CD8-positive, alpha-beta memory T cell (primary cell): ENCODE results near the gene GASK1A. TPM values are rescaled to one million over a fixed set of nuclear protein-coding genes. Genes with fewer than 3 reads are reported as not detected.

Source experiments
- CTCF ChIA-PET: fragments of 350-600 bp; sonication (Branson Sonifier 250); formaldehyde crosslinking; loops from one replicate; lab custom pipeline; 2021; ENCODE audit warnings: antibody characterized with exemption; lab: Charles Lee
- POLR2A ChIA-PET: fragments of 350-600 bp; sonication (Branson Sonifier 250); formaldehyde crosslinking; loops from one replicate; lab custom pipeline; 2021; ENCODE audit warnings: antibody characterized with exemption; lab: Charles Lee
- DNase-seq, 5 donors: peaks; one replicate each; pipeline versions ENCODE4 v3.0.0 to v3.0.0-alpha.2; 2020 to 2022; ENCODE audit warnings: mixed read lengths in 1 of 5
- H3K27ac ChIP-seq: one replicate; pipeline ENCODE4 v1.7.0; 2013; ENCODE audit warnings: low read depth, mild to moderate bottlenecking, low read length, moderate library complexity
- H3K27me3 ChIP-seq: 2 replicates; pipeline ENCODE4 v1.7.0; 2013; ENCODE audit warnings: low read length, mild to moderate bottlenecking; ENCODE audit not compliant: insufficient read depth, poor library complexity, severe bottlenecking
- H3K36me3 ChIP-seq: 2 replicates; pipeline ENCODE4 v1.7.0; 2013; ENCODE audit warnings: mild to moderate bottlenecking, low read length, moderate library complexity; ENCODE audit not compliant: insufficient read depth
- H3K4me1 ChIP-seq: 2 replicates; pipeline ENCODE4 v1.7.0; 2013; ENCODE audit warnings: mild to moderate bottlenecking, low read length, moderate library complexity; ENCODE audit not compliant: insufficient read depth
- H3K4me3 ChIP-seq: 2 replicates; pipeline ENCODE4 v1.7.0; 2013; ENCODE audit warnings: mild to moderate bottlenecking, low read length
- H3K9me3 ChIP-seq: 2 replicates; pipeline ENCODE4 v1.7.0; 2013; ENCODE audit warnings: mild to moderate bottlenecking, low read length
- H3K27ac Mint-ChIP-seq, 8 donors: one replicate each; pipeline ENCODE4 v1.8.0; 2020 to 2021; ENCODE audit warnings: mixed read lengths in 8 of 8, mild to moderate bottlenecking in 6 of 8, inconsistent platforms in 3 of 8, moderate library complexity in 3 of 8
- H3K27me3 Mint-ChIP-seq, 2 donors: one replicate each; pipeline ENCODE4 v1.8.0; 2020 to 2021; ENCODE audit warnings: mixed read lengths in 2 of 2, mild to moderate bottlenecking in 1 of 2, moderate library complexity in 1 of 2
- H3K36me3 Mint-ChIP-seq, 3 donors: one replicate each; pipeline ENCODE4 v1.8.0; 2020 to 2021; ENCODE audit warnings: mixed read lengths in 3 of 3, inconsistent platforms in 1 of 3, mild to moderate bottlenecking in 1 of 3
- H3K4me1 Mint-ChIP-seq, 3 donors: one replicate each; pipeline ENCODE4 v1.8.0; 2020 to 2021; ENCODE audit warnings: mixed read lengths in 3 of 3, inconsistent platforms in 1 of 3, mild to moderate bottlenecking in 1 of 3
- H3K4me3 Mint-ChIP-seq, 7 donors: one replicate each; pipeline ENCODE4 v1.8.0; 2020 to 2021; ENCODE audit warnings: mixed read lengths in 7 of 7, mild to moderate bottlenecking in 6 of 7, moderate library complexity in 4 of 7, inconsistent platforms in 2 of 7
- H3K9me3 Mint-ChIP-seq, 5 donors: one replicate each; pipeline ENCODE4 v1.8.0; 2020 to 2022; ENCODE audit warnings: mixed read lengths in 5 of 5, mild to moderate bottlenecking in 3 of 5, moderate library complexity in 2 of 5, inconsistent platforms in 1 of 5
- polyA plus RNA-seq: library from polyadenylated mRNA; unstranded; fragments of 300-500 nt; fragmentation: Illumina TruSeq; gene quantifications from one replicate; pipeline ENCODE4 v1.2.3, GENCODE V29; 2021
- total RNA-seq, 2 experiments: library from RNA; stranded (reverse); gene quantifications; one replicate each; pipeline ENCODE4 v1.2.3, GENCODE V29; 2021

Gene GASK1A
- total RNA-seq, result not detected
- polyA plus RNA-seq, result not detected

DNA sequence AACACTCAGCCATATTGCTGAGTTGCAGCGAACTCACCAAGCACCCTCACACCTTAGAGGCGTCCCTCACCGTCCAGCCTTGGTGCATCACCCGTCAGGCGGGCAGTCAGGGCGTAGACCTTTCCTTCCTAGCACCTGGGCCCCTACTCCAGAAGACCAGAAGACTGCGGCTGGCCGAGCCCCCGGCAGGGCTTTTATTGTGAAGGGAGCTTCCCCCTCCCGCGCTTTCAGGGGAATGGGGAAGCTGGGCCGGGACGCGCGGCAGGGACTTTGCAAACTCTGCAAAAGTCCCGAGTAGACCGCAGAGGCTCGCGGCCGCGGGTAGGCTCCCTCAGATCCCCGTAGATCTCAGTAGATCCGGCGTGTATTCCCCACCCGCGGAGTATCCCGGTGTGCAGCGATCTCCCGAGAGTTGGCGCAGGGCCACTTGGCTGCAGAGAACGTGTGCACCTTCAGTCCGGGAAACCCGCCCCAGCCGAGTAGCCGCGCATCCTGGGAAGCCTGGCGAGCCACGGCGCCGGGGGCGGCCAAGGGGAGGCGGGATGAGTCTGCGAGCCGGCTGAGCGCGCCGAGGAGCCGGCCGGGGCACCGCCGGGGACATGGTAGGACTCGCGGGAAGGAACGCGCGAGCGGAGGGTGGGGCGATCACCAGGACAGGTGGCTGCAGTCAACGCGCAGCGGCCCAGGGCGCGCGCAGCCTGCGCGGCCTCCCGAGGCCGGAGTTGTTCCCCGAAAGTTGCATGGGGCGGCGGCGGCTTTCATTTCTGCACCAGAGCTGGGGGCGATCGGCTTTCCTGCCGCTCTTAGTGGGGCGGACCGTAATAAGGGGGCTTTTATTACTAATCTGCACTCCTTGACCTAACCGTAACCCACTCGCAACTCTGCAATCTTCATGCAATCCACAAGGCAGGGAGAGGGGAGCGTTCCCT is at the start of gene GASK1A:
Gene GASK1A (plus strand): TSS at position 268 of the 929 bp plus-strand sequence. CDS start 332 bp downstream, at position 600.
- peak in 1 of 5 donors; percentile 30 for DNase-seq
- Histone ChIP-seq H3K27me3 (peaks cover 21% of the 10 kb centered on the region), H3K4me1 (peaks cover 4% of the 10 kb centered on the region), H3K36me3 (no peaks in the 10 kb centered on the region), H3K27ac (no peak within 1 kb of the TSS), H3K4me3 (peak within 1 kb of the TSS; percentile 19), H3K9me3 (no peaks in the 10 kb centered on the region)
- peak within 1 kb of the TSS; percentile 31 to 87 (median 75) for H3K4me3 Mint-ChIP-seq
- H3K4me1 Mint-ChIP-seq, result peaks cover 6 to 16% (median 6%) of the 10 kb centered on the region in 3 donors
- peaks cover 0 to 22% (median 5%) of the 10 kb centered on the region in 3 donors for H3K36me3 Mint-ChIP-seq
- H3K27me3 Mint-ChIP-seq, result peaks cover 34 to 63% of the 10 kb centered on the region in 2 donors
- ChIA-PET CTCF (interaction anchor here (3.5 kb wide), 1 partner anchor 18 kb away, joined by 14 read pairs; no protein-coding TSS in a partner anchor), POLR2A (no interaction called here)
- peaks cover 0 to 16% (median 16%) of the 10 kb centered on the region in 5 donors for H3K9me3 Mint-ChIP-seq
- no peak within 1 kb of the TSS for H3K27ac Mint-ChIP-seq

DNA sequence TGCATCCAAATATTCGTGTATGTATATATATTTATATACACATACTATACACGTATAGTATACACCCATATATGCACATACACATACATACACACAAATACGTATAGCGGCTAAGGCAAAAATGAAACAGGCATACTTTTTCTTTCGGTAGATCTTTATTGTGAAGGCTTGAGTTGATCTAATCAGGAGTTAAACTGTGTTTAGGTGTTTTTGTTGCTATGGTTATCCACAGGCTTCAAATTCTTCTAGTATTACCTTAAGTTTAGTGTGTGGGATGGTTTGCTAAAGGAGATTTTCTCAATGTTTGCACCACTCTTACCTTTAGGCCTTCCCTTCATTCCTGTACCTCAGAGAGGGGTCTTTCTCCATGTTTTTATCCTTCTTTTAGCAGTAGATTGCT is 45.0 kb upstream of the GASK1A start:
- Mint-ChIP-seq H3K9me3 (no peaks in the 10 kb centered on the region), H3K4me3 (no peak overlapping the region), H3K27ac (no peak overlapping the region), H3K27me3 (no peaks in the 10 kb centered on the region), H3K36me3 (peaks cover 0 to under 1% (median 0%) of the 10 kb centered on the region in 3 donors), H3K4me1 (peaks cover 16 to 23% (median 21%) of the 10 kb centered on the region in 3 donors)
- POLR2A ChIA-PET, result no interaction called here
- no peak overlapping the region for H3K27ac ChIP-seq
- H3K4me3 ChIP-seq, result no peak overlapping the region
- no peaks in the 10 kb centered on the region for H3K36me3 ChIP-seq
- DNase-seq, result no peak
- peaks cover 18% of the 10 kb centered on the region for H3K4me1 ChIP-seq
- CTCF ChIA-PET, result no interaction called here
- H3K9me3 ChIP-seq, result no peaks in the 10 kb centered on the region
- no peaks in the 10 kb centered on the region for H3K27me3 ChIP-seq

DNA sequence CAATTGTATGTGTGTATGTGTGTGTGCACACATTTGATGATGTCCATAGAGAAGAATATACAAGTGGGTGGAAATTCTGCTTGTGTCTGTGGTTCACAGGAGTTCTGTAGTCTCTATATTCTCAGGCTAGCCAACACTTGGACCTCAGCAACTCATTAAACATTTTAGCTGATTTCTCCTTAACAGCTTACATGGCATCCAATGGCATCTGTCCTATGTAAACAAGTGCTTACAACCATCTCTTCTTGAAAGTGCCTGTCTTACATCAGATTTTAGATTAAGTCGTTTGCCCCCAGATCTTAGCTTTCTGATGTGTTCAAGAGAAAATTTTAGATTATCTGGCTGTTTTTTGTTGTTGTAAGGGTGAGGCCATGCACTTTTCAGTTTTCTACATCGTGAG is 44.2 kb upstream of the GASK1A start:
- no peak overlapping the region for H3K27ac Mint-ChIP-seq

DNA sequence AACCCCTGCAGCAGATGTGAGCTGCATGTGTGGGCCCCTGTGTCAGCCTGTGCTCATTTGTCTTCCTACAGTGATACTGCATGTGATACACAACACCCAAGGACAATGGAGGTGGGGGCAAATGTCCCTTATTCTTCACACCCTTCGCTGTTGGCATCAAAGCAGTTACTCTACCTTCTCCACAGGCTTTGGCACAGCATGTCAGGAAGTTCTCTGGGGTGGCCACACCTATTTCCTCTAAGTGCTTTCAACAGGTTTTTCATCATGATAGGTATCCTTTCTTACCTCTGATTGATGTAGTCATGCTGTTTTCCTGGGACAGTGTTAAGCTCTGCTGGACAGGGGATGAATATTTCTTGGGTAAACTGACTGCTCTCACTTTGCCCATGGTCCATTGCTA is 43.6 kb upstream of the GASK1A start:
- Histone ChIP-seq H3K27ac (no peak overlapping the region), H3K27me3 (no peaks in the 10 kb centered on the region), H3K9me3 (no peaks in the 10 kb centered on the region), H3K36me3 (no peaks in the 10 kb centered on the region), H3K4me1 (peaks cover 18% of the 10 kb centered on the region), H3K4me3 (no peak overlapping the region)
- ChIA-PET CTCF (no interaction called here), POLR2A (no interaction called here)
- H3K27me3 Mint-ChIP-seq, result peaks cover 0 to under 1% of the 10 kb centered on the region in 2 donors
- no peak overlapping the region for H3K27ac Mint-ChIP-seq
- H3K4me3 Mint-ChIP-seq, result no peak overlapping the region
- DNase-seq, result peak in 2 of 5 donors; percentile 4 to 26
- H3K36me3 Mint-ChIP-seq, result peaks cover 0 to 2% (median 0%) of the 10 kb centered on the region in 3 donors
- H3K4me1 Mint-ChIP-seq, result peaks cover 16 to 23% (median 21%) of the 10 kb centered on the region in 3 donors
- H3K9me3 Mint-ChIP-seq, result no peaks in the 10 kb centered on the region

More for the DNA sequence above, 44.2 kb upstream of the GASK1A start:
- Histone ChIP-seq H3K9me3 (no peaks in the 10 kb centered on the region), H3K27me3 (no peaks in the 10 kb centered on the region), H3K36me3 (no peaks in the 10 kb centered on the region), H3K27ac (no peak overlapping the region), H3K4me1 (peaks cover 18% of the 10 kb centered on the region), H3K4me3 (no peak overlapping the region)
- no peaks in the 10 kb centered on the region for H3K27me3 Mint-ChIP-seq
- no peak for DNase-seq
- no peaks in the 10 kb centered on the region for H3K9me3 Mint-ChIP-seq
- ChIA-PET POLR2A (no interaction called here), CTCF (no interaction called here)
- H3K4me1 Mint-ChIP-seq, result peaks cover 16 to 23% (median 21%) of the 10 kb centered on the region in 3 donors
- peaks cover 0 to 2% (median 0%) of the 10 kb centered on the region in 3 donors for H3K36me3 Mint-ChIP-seq
- no peak overlapping the region for H3K4me3 Mint-ChIP-seq

DNA sequence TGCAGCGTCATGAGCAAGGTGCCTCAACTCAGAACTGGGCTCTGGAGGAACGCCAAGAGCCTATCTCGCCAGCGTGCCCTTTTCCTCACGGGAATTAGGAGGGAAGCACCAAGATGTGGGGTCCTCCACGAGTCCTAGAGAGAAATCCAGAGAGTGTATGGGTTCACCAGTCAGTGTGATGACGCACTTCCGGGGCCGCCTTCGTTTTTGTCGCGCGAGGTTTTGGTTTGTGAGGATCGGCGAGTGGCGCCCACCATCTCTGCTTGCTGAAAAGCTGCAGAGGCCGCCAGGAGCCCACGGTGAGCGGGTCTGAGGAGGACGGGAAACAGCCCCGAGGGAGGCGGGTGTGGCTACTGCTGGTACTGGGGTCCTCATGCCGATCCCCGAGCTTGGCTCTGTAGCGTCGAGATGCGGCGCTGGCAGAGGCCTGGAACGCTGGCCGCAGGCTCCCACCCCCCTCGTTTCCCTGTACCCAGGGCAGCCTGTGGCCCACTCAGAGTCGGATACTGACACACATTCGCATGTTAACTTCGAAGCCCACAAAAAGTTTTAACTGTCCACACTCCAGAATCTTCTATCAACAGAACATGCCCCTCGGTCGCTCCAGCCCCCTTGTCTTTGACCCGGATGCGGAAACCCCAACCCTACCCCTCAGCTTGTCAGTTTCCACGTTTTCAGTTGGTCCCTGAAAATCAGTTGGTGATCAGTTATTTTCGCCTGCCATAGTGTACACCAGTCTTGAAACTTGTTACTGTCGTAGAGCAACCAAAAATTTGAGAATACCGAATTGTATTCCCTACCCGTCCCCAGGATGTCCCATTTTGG is 42.7 kb upstream of the GASK1A start:
- Histone ChIP-seq H3K4me3 (no peak overlapping the region), H3K27ac (no peak overlapping the region), H3K27me3 (no peaks in the 10 kb centered on the region), H3K9me3 (no peaks in the 10 kb centered on the region), H3K4me1 (peaks cover 18% of the 10 kb centered on the region), H3K36me3 (no peaks in the 10 kb centered on the region)
- no peak overlapping the region for H3K4me3 Mint-ChIP-seq
- peaks cover 0 to 2% (median 0%) of the 10 kb centered on the region in 3 donors for H3K36me3 Mint-ChIP-seq
- POLR2A ChIA-PET, result no interaction called here
- H3K4me1 Mint-ChIP-seq, result peaks cover 16 to 23% (median 21%) of the 10 kb centered on the region in 3 donors
- no peak for DNase-seq
- peaks cover 0 to 2% of the 10 kb centered on the region in 2 donors for H3K27me3 Mint-ChIP-seq
- CTCF ChIA-PET, result interaction anchor here (0.6 kb wide), 1 partner anchor 617 kb away, joined by 3 read pairs; no protein-coding TSS in a partner anchor
- H3K9me3 Mint-ChIP-seq, result no peaks in the 10 kb centered on the region
- H3K27ac Mint-ChIP-seq, result peak overlapping the region in 2 of 8 donors; percentile 7 to 12

DNA sequence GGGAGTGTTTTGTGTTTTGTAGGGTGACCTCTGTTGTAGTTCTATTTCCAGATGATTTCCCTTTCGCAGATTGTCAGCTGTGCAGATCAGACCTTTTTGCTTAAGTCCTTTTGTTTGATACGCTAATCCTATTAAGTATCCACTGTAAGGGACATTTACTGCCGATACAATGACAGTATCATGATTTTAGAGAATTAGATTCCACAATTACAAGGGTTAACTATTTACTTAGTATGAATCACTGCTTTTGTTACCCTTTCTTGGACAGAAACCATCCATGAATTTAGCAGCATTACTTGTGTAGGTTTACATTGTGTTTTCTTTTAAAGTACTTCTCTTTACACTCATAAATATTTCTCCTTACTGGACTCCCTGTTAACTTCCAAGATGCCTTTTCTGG is 41.8 kb upstream of the GASK1A start:
- POLR2A ChIA-PET, result no interaction called here
- Mint-ChIP-seq H3K36me3 (peaks cover 0 to 2% (median 0%) of the 10 kb centered on the region in 3 donors), H3K27me3 (peaks cover 0 to 2% of the 10 kb centered on the region in 2 donors), H3K4me1 (peaks cover 16 to 23% (median 21%) of the 10 kb centered on the region in 3 donors), H3K27ac (no peak overlapping the region), H3K9me3 (no peaks in the 10 kb centered on the region), H3K4me3 (no peak overlapping the region)
- H3K4me1 ChIP-seq, result peaks cover 18% of the 10 kb centered on the region
- no peak overlapping the region for H3K27ac ChIP-seq
- H3K9me3 ChIP-seq, result no peaks in the 10 kb centered on the region
- no peak overlapping the region for H3K4me3 ChIP-seq
- CTCF ChIA-PET, result no interaction called here
- H3K27me3 ChIP-seq, result no peaks in the 10 kb centered on the region
- no peak for DNase-seq
- no peaks in the 10 kb centered on the region for H3K36me3 ChIP-seq

DNA sequence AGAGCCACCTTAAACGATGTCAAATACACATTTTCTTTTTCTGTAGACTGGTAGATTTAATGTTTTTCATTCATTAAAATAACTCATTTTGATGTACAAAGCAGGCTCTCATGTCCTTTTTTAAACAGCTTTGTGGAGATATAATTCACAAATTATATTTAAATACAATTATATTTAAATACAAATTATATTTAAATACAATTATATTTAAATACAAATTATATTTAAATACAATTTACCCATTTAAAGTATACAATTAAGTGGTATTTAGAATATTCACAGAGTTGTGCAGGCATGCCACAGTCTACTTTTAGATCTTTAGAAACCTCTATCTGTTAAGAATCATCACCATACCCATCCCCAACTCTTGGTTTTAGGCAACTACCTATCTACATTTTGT is 36.4 kb upstream of the GASK1A start:
- H3K27me3 Mint-ChIP-seq, result peaks cover 4 to 9% of the 10 kb centered on the region in 2 donors
- Histone ChIP-seq H3K27me3 (no peaks in the 10 kb centered on the region), H3K4me1 (no peaks in the 10 kb centered on the region), H3K36me3 (no peaks in the 10 kb centered on the region), H3K4me3 (no peak overlapping the region), H3K27ac (no peak overlapping the region), H3K9me3 (no peaks in the 10 kb centered on the region)
- CTCF ChIA-PET, result no interaction called here
- no peak overlapping the region for H3K27ac Mint-ChIP-seq
- H3K36me3 Mint-ChIP-seq, result peaks cover 0 to 2% (median 0%) of the 10 kb centered on the region in 3 donors
- no peak overlapping the region for H3K4me3 Mint-ChIP-seq
- POLR2A ChIA-PET, result no interaction called here
- DNase-seq, result no peak
- no peaks in the 10 kb centered on the region for H3K9me3 Mint-ChIP-seq
- H3K4me1 Mint-ChIP-seq, result peaks cover 0 to 4% (median 3%) of the 10 kb centered on the region in 3 donors
